Measurements from ENCODE around the gene INSRR.

Gene INSRR

GRCh38 chr1:156834322-156834721 lies 24.6 kb downstream of the INSRR start:
- H3K4me3 ChIP-seq (ENCODE audit: low read depth, low read length): no peak overlapping the region
- DNase-seq (ENCODE audit: low read depth): no peak
- in situ Hi-C loops (cut with HindIII; ENCODE audit: low sequenced_read_pairs): no loop called here
- TF ChIP-seq CTCF (IDR thresholded peaks at IDR 0.05; ENCODE audit: low read depth, low read length, missing control alignments): no peak

- in situ Hi-C loops (cut with HindIII; ENCODE audit: low sequenced_read_pairs): no loop called here
- H3K4me3 ChIP-seq (ENCODE audit: low read depth, low read length): no peak overlapping the region
- TF ChIP-seq CTCF (IDR thresholded peaks at IDR 0.05; ENCODE audit: low read depth, low read length, missing control alignments): no peak
- no peak for DNase-seq (ENCODE audit: low read depth)
Observed at GRCh38 chr1:156833603-156834002, 25.3 kb downstream of the INSRR start.

GRCh38 chr1:156832434-156832833 lies 26.5 kb downstream of the INSRR start:
- DNase-seq (ENCODE audit: low read depth): no peak
- no peak for TF ChIP-seq CTCF (IDR thresholded peaks at IDR 0.05; ENCODE audit: low read depth, low read length, missing control alignments)
- H3K4me3 ChIP-seq (ENCODE audit: low read depth, low read length): no peak overlapping the region
- in situ Hi-C loops (cut with HindIII; ENCODE audit: low sequenced_read_pairs): no loop called here

GRCh38 chr1:156828400-156829124 lies 30.4 kb downstream of the INSRR start:
- DNase-seq (ENCODE audit: low read depth): no peak
- TF ChIP-seq CTCF (IDR thresholded peaks at IDR 0.05; ENCODE audit: low read depth, low read length, missing control alignments): no peak
- in situ Hi-C loops (cut with HindIII; ENCODE audit: low sequenced_read_pairs): no loop called here

GRCh38 chr1:156826630-156827029 lies 32.3 kb downstream of the INSRR start:
- in situ Hi-C loops (cut with HindIII; ENCODE audit: low sequenced_read_pairs): no loop called here
- no peak overlapping the region for H3K4me3 ChIP-seq (ENCODE audit: low read depth, low read length)
- no peak for DNase-seq (ENCODE audit: low read depth)
- no peak for TF ChIP-seq CTCF (IDR thresholded peaks at IDR 0.05; ENCODE audit: low read depth, low read length, missing control alignments)

More at GRCh38 chr1:156828400-156829124, 30.4 kb downstream of the INSRR start:
- no peak overlapping the region for H3K4me3 ChIP-seq (ENCODE audit: low read depth, low read length)

GRCh38 chr1:156823210-156823790 lies 35.6 kb downstream of the INSRR start:
- no peak for TF ChIP-seq CTCF (IDR thresholded peaks at IDR 0.05; ENCODE audit: low read depth, low read length, missing control alignments)
- no peak overlapping the region for H3K4me3 ChIP-seq (ENCODE audit: low read depth, low read length)
- DNase-seq (ENCODE audit: low read depth): no peak
- in situ Hi-C loops (cut with HindIII; ENCODE audit: low sequenced_read_pairs): no loop called here
